ENCODE measurements around the gene AGPAT1. TPM values are rescaled to one million over a fixed set of nuclear protein-coding genes. Genes with fewer than 3 reads are reported as not detected.

AGPAT1 gene
- total RNA-seq, 3 donors from 2014 or later: 49.0 to 60.1 (median 56.2) TPM

GRCh38 chr6:32137454-32137853 is 38.4 kb downstream of the AGPAT1 start:
- Histone ChIP-seq H3K4me1 (ENCODE audit: low read depth) (peaks cover 2% of the 10 kb centered on the region), H3K4me3 (no peak overlapping the region), H3K36me3 (ENCODE audit: low read depth) (no peaks in the 10 kb centered on the region), H3K9me3 (no peaks in the 10 kb centered on the region)
- ATAC-seq (no peak), DNase-seq (no peak)
- intact Hi-C loops (cut with DNase I, micrococcal nuclease): no loop called here
- no peak for TF ChIP-seq CTCF (IDR thresholded peaks at IDR 0.05)

- H3K4me3 ChIP-seq: no peak overlapping the region
- DNase-seq: no peak
- ATAC-seq: no peak
- TF ChIP-seq CTCF (IDR thresholded peaks at IDR 0.05): no peak
- peaks cover 7% of the 10 kb centered on the region for H3K4me1 ChIP-seq (ENCODE audit: low read depth)
- intact Hi-C loops (cut with DNase I, micrococcal nuclease): no loop called here
- H3K9me3 ChIP-seq: no peaks in the 10 kb centered on the region
- no peaks in the 10 kb centered on the region for H3K36me3 ChIP-seq (ENCODE audit: low read depth)
Observed at GRCh38 chr6:32133786-32134185, 42.1 kb downstream of the AGPAT1 start.

GRCh38 chr6:32132110-32132509 is 43.8 kb downstream of the AGPAT1 start:
- TF ChIP-seq CTCF (IDR thresholded peaks at IDR 0.05): no peak
- intact Hi-C loops (cut with DNase I, micrococcal nuclease): no loop called here
- no peak overlapping the region for H3K4me3 ChIP-seq

GRCh38 chr6:32131439-32131948 is 44.4 kb downstream of the AGPAT1 start:
- Histone ChIP-seq H3K4me1 (ENCODE audit: low read depth) (peaks cover 22% of the 10 kb centered on the region), H3K36me3 (ENCODE audit: low read depth) (no peaks in the 10 kb centered on the region), H3K9me3 (no peaks in the 10 kb centered on the region), H3K4me3 (no peak overlapping the region)
- intact Hi-C loops (cut with DNase I, micrococcal nuclease): no loop called here
- ATAC-seq (no peak), DNase-seq (no peak)
- TF ChIP-seq CTCF (IDR thresholded peaks at IDR 0.05): no peak

More at GRCh38 chr6:32132110-32132509, 43.8 kb downstream of the AGPAT1 start:
- H3K9me3 ChIP-seq: no peaks in the 10 kb centered on the region
- no peaks in the 10 kb centered on the region for H3K36me3 ChIP-seq (ENCODE audit: low read depth)
- DNase-seq (no peak), ATAC-seq (no peak)
- peaks cover 16% of the 10 kb centered on the region for H3K4me1 ChIP-seq (ENCODE audit: low read depth)

- ATAC-seq (peak; percentile 66), DNase-seq (peak in 1 of 3 donors; percentile 46)
- Histone ChIP-seq H3K4me1 (ENCODE audit: low read depth) (peaks cover 25% of the 10 kb centered on the region), H3K4me3 (peak overlapping the region; percentile 5), H3K9me3 (no peaks in the 10 kb centered on the region), H3K36me3 (ENCODE audit: low read depth) (no peaks in the 10 kb centered on the region)
- TF ChIP-seq CTCF (IDR thresholded peaks at IDR 0.05): no peak
- intact Hi-C loops (cut with DNase I, micrococcal nuclease): no loop called here
Observed at GRCh38 chr6:32129297-32130088, 46.4 kb downstream of the AGPAT1 start.

Measured in mucosa of descending colon (tissue), 3 donors.